ENCODE measurements around the gene CUL2.
"Not testable (repeated sequence)": the region's sequence is repeated elsewhere in the genome, so short reads cannot be mapped to it uniquely, and the experiment has no call there.

CUL2 gene

GRCh38 chr10:35090162-35090954 is at the start of gene CUL2:
TSS of gene CUL2 (minus strand) at chr10:35090341. CDS start at chr10:35071317, 19,024 bp downstream.
- DNase-seq = peak; percentile 96

- DNase-seq = no peak
Measured at GRCh38 chr10:35136263-35136815, 46.2 kb upstream of the CUL2 start.

- DNase-seq = no peak
Measured at GRCh38 chr10:35135861-35136260, 45.7 kb upstream of the CUL2 start.

DNA sequence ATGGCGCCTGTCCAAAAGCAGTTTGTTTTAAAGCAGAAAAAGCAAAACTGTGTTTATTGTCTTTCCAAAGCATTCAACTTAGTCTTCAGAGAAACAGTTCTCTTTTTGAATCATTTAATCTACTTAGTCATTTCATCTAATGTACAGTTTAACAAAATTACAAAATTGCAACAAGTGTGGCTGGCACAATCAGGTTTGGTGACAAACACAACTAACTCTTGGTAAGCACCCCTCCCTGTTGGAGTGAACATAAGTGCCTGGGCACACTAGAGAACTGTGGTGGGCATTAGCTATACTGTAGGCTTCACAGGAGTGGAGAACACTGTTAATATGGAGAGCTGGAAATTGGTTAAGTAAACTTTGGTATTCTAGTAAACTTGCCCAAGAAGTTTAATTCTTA is 43.4 kb upstream of the CUL2 start:
- no peak for DNase-seq

DNA sequence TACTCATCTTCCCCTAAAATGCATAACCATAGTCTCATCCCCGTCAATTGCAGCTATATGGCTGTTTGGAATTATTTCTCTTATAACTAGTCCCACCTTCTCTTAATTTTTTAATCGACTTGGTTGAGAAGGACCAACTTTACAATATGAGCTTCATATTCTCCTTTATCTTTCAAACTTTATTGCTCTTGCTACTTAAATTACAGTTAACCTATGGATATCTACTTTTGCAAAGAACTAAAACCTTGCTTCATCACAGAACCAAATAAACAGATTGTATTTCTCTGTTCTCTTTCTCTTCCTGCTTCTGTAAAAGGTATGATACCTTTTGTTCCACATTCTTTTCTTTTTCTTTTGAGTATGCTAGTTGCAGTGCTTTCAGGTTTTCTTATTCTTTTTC is 42.6 kb upstream of the CUL2 start:
- no peak for DNase-seq

DNA sequence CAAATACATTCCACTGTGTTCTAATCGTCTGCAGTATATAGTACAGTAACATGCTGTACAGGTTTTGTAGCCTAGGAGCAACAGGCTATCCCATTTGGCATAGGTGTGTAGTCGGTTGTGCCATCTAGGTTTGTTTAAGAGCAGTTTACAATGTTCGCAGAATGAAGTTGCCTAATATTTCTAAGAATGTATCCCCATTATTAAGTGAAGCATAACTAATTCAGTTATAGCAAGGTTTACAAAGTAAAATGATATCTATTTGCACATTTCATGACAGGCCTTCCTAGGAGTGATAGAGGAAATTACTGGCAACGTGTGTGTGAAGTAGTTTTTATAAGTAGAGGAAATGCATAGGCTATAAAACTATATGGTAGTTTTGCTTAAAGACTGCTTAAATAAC is 40.5 kb upstream of the CUL2 start:
- DNase-seq = no peak

DNA sequence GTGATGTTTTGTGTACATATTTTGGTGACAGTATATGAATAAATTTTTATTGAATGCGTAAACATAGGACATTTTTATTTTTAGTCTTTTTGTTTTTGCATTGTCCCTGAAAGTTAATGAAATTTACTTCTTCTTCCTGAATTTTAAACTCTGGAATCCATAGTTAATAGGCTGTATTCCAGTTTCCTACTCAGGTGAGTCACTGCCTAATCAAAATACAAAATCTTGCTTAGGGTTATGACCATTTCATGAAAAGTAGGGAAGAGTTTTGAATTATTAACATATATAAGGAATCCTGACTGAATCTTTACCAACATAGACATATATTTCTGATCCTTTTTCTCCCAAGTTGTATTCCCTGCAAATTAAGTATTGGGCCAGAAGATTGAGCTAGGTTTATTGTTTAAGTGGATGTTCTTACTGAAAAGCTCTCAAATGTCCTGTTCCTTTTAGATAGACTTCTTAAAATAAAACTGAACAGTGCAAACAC is 39.1 kb upstream of the CUL2 start:
- no peak for DNase-seq

DNA sequence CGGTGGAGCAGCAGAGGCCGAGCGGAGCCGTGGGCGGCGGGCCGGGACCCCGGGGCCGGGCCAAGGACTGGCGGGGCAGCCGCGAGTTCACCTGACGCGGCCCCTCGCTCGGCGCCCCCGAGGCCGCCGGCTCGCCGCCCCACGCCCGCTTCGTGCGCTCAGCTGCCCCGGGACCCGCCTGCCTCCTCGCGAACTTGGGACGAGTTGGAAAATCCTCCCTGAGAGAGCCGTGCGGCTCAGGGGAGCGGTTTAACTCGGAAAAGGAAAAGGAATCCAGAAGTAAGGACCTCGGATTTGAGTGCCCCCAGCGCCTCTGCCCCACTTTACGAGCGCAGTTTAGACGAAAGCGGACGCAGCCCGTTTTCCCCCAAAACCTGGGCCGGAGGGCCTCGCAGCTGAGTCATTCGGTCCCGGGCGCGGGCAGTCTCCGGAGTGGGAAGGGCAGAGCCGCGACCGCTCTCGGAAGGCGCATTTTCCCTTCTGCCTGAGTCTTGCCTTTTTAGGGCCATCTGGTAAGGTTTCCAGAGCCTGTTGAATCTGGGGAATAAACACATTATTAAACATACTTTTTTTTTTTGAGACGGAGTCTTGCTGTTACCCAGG is 37.2 kb upstream of the CUL2 start:
- peak; percentile 72 for DNase-seq

DNA sequence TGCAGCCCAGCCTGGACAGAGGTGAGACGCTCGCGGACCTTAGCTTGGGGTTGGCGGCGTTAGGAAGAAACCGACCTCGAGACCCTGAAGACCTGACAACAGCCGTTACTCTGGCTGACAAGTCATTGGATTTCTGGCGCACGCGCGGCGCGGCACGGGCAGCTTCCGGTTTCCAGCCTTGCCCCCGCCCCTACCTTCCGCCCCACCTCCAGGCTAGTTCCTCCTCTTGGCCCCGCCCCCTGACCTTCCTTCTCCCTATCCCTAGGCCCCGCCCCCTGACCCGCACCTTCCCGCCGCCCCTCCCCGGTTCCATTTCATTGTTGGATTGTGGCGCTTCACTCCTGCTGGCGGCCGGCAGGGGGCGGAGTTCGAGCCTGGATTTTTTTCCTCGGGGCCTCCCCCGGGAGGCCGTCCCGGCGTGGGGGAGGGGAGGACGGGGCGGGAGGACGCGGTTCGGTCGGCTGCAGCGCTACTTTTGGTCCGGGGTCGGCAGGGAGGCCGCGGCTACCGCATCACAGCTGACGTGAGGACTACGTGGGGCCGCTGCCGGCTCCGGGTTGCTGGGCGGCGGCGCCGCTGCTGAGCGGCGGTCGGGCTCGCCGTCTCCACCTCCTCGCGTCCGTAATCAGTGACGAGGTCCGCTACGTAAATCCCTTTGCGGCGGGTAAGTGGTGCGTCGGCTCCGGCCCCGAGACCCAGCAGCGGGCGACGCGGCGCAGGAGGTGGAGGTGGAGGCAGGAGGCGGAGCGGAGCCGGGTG is 36.6 kb upstream of the CUL2 start, which contains the start of gene CREM:
Gene CREM, plus strand, starts transcription at position 317 of the 759 bp plus-strand sequence. CDS start 10,990 bp downstream, outside the sequence.
- DNase-seq = peak; percentile 100

GRCh38 chr10:35126062-35126529 is 36.0 kb upstream of the CUL2 start:
- peak; percentile 18 for DNase-seq

GRCh38 chr10:35124540-35124939 is 34.4 kb upstream of the CUL2 start:
- DNase-seq = no peak

DNA sequence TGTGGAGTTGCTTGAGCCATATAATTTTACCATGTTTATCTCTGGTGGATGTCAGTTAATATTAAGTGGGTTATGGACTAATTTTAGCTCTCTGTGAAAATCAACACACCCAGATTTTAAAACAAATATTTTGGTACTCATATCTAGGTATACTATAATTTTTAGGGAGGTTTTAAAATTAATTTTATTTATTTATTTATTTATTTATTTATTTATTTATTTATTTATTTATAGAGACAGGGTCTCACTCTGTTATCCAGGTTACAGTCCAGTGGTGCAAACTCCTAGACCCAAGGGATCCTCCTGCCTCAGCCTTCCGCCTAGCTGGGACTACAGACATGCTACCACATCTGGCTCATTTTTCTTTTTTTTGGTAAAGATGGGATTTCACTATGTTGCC is 29.2 kb upstream of the CUL2 start:
- no peak for DNase-seq

DNA sequence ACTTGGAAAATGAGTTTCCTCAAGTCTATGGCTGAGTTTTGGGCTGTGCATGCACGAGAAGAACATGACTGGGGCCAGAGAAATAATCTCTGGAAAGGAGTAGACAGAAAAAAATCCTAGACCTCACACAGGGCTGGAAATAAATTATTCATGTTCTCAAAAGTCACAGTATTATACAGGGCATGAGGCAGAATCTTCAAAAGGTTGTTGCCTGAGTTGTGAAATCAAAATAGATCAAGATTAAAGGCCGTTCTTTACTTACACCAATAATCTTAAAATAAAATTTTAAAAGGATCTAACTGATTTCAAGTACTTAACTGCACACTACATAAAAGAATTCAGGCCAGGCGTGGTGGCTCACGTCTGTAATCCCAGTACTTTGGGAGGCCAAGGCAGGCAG is 22.4 kb upstream of the CUL2 start:
- no peak for DNase-seq

GRCh38 chr10:35103882-35104281 is 13.7 kb upstream of the CUL2 start:
- no peak for DNase-seq

DNA sequence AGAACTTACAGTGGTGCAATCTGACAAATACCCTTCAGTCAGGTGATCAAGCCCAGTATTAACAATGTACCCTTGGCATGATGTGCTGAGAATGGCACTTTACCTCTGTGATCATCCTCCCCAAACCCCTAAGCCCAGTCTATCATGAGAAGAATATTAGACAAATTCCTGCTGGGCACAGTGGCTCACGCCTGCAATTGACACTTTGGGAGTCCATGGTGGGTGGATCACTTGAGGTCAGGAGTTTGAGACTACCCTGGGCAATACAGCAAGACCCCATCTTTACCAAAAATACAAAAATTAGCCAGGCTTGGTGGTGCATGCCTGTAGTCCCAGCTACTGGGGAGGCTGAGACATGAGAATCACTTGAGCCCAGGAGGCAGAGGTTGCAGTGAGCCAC is 7.4 kb upstream of the CUL2 start:
- no peak for DNase-seq

GRCh38 chr10:35096312-35096711 is 6.2 kb upstream of the CUL2 start:
- no peak for DNase-seq

GRCh38 chr10:35092851-35093250 is 2.7 kb upstream of the CUL2 start:
- peak; percentile 12 for DNase-seq

- DNase-seq = no peak
Measured at GRCh38 chr10:35091994-35092790, 2.1 kb upstream of the CUL2 start.

DNA sequence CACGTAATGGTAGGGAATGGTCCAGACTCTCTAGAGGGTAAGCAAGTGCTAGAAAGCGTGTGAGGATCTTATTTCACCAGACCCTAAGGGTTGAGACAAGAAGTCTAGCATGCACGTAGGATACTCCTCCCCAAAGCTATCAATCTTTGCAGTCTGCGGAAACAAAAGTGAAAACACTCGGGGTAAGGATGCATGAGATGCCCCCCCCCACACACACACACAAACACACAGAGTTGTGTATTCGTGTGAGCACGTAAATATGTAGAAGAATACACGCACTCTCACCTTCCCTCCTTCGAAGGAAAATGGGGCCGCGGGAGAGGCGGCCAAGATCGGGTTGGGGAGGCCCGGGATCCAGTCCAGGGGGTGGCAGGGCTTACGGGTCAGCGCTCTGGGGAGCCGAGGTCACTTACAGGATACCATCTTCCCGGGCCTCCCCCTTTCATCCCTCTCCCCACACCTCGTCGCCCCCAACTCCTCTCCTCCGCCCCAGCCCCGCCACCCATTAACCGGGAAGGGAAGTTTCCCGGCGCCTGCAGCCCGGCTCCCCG is 455 bp downstream of the CUL2 start:
- peak; percentile 59 for DNase-seq

DNA sequence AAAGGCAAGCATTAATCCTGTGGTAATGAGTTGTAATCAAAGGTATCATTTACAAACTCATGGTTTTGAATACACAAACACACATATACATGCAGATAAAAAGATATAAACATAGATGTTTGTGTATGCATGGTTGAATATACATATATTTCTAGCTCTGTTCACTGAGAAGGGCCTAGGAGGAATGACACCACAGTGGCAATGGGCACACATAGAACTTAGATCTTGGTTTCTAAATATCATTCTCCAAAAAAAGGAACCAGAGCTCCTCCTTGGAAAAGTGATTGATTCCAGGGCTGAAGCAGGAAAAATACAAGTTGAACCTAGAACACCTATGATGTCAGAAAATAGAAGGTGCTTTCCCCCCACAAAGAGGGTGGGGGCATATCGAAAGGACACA is 6.9 kb downstream of the CUL2 start:
- no peak for DNase-seq

- not testable (repeated sequence) for DNase-seq
Measured at GRCh38 chr10:35080261-35080660, 9.9 kb downstream of the CUL2 start.

- DNase-seq = no peak
Measured at GRCh38 chr10:35079763-35080162, 10.4 kb downstream of the CUL2 start.
